ENCODE data around the gene DDR2. TPM values are rescaled to one million over a fixed set of nuclear protein-coding genes. Genes with fewer than 3 reads are reported as not detected.
A peak's percentile ranks its signal among the peaks of the same experiment; 100 is the strongest.

DDR2 gene
- total RNA-seq, 1 donor from 2014 or later = 3.9 TPM

DNA sequence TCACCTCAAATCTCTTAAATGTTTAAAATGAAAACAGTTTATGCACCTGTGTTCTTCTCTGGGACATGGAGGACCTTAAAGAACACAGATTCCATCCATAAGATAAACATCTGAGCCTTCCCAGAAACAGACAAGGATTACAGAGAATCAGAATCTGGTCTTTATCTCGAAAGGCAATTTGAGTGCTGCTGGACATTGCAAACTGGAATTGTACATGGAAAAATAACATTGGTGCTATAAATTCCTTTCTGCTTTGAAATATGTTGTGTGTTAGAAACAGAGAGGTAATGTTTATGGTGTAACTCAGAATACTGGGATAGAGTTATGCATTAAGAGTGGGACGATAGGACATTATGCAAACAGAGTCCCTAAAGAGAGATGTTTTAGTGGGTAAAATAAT lies 6.6 kb upstream of the DDR2 start:
- Mint-ChIP-seq H3K27me3 (ENCODE audit: low read depth) (no peaks in the 10 kb centered on the region), H3K9me3 (peaks cover 2% of the 10 kb centered on the region), H3K4me3 (no peak overlapping the region), H3K36me3 (ENCODE audit: low read depth) (no peaks in the 10 kb centered on the region), H3K27ac (ENCODE audit: unreplicated experiment) (no peak overlapping the region), H3K4me1 (no peaks in the 10 kb centered on the region)
- TF ChIP-seq, protein P1, sequence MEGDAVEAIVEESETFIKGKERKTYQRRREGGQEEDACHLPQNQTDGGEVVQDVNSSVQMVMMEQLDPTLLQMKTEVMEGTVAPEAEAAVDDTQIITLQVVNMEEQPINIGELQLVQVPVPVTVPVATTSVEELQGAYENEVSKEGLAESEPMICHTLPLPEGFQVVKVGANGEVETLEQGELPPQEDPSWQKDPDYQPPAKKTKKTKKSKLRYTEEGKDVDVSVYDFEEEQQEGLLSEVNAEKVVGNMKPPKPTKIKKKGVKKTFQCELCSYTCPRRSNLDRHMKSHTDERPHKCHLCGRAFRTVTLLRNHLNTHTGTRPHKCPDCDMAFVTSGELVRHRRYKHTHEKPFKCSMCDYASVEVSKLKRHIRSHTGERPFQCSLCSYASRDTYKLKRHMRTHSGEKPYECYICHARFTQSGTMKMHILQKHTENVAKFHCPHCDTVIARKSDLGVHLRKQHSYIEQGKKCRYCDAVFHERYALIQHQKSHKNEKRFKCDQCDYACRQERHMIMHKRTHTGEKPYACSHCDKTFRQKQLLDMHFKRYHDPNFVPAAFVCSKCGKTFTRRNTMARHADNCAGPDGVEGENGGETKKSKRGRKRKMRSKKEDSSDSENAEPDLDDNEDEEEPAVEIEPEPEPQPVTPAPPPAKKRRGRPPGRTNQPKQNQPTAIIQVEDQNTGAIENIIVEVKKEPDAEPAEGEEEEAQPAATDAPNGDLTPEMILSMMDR (conservative IDR thresholded peaks at IDR 0.05) = no peak
- DNase-seq (ENCODE audit: low read depth, low spot score) = no peak

DNA sequence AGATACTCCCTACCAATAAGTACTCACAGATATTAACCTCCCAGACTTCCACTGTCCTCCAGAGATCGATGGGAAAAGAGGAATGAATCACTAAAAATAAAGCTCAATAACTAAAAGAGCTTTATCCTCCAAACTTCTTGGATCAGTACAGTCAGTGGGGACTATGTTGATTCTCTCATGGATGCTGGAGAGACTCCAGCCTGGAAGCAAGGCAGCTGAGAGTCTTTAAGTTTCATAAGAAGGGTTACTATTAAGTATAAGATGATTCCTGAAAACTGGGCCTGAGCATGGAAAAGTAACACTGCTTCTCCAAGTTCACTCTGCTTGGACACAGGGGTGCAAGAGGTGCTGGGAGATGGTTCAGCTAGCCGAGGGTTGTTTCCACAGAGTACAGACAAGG lies 6.2 kb upstream of the DDR2 start:
- no peaks in the 10 kb centered on the region for H3K36me3 Mint-ChIP-seq (ENCODE audit: low read depth)
- H3K27ac Mint-ChIP-seq (ENCODE audit: unreplicated experiment) = no peak overlapping the region

DNA sequence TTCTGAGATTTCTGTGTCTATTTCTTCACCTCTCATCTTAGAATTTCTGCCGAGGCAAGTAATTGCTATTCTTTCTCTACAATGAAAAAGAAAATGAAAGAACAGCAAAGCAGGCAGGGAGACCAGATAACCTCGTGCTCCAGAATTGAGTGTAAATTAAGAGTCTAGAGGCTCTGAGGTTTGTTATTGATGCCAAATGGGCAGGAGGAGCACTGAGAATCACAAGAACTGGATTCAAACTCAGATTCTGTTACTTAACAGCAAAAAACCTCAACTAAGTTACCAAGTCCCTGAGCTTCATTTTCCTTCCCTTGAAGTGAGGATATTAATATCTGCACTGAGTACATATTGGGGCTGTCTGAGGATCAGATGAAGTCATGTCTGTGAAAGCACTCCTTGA lies 5.5 kb upstream of the DDR2 start:
- Mint-ChIP-seq H3K4me3 (no peak overlapping the region), H3K36me3 (ENCODE audit: low read depth) (no peaks in the 10 kb centered on the region), H3K9me3 (peaks cover 2% of the 10 kb centered on the region), H3K4me1 (peaks cover 3% of the 10 kb centered on the region), H3K27ac (ENCODE audit: unreplicated experiment) (no peak overlapping the region), H3K27me3 (ENCODE audit: low read depth) (no peaks in the 10 kb centered on the region)
- TF ChIP-seq, protein P1 (conservative IDR thresholded peaks at IDR 0.05) = no peak
- no peak for DNase-seq (ENCODE audit: low read depth, low spot score)

More for the DNA sequence above, 6.2 kb upstream of the DDR2 start:
- H3K9me3 Mint-ChIP-seq = peaks cover 2% of the 10 kb centered on the region
- no peaks in the 10 kb centered on the region for H3K27me3 Mint-ChIP-seq (ENCODE audit: low read depth)
- TF ChIP-seq, protein P1 (conservative IDR thresholded peaks at IDR 0.05) = no peak
- H3K4me1 Mint-ChIP-seq = no peaks in the 10 kb centered on the region
- H3K4me3 Mint-ChIP-seq = no peak overlapping the region
- DNase-seq (ENCODE audit: low read depth, low spot score) = no peak

DNA sequence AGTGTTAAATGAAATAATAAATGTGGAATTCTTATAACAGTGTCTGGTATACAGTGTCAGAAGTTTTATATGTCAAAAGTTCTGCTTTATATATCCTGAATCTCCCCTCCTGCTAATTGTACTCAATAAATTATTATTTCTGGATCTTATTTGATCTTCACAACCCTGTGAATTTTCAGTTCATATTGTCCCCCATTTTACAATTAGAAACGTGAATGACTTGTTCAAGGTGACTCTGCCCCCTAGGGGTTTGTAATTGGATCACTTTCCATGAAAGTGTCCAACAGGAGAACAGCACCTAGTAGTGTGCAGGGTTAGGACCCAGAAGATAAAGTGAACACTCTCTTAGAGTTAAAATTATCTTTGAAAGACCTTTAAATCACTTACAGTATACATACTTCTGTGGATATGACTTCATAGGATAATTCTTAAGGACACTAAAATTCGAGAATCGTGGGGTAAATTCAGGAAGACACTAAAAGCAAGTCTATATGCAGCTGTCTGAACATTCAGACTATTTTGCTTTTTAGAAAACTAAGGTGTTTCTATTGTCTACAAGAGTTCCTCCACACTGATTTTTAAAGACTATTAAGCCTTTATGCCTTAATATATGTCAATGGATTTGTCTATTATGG lies 4.5 kb upstream of the DDR2 start:
- Mint-ChIP-seq H3K4me3 (no peak overlapping the region), H3K36me3 (ENCODE audit: low read depth) (no peaks in the 10 kb centered on the region), H3K27me3 (ENCODE audit: low read depth) (no peaks in the 10 kb centered on the region), H3K27ac (ENCODE audit: unreplicated experiment) (no peak overlapping the region), H3K9me3 (peaks cover 2% of the 10 kb centered on the region), H3K4me1 (peaks cover 4% of the 10 kb centered on the region)
- TF ChIP-seq, protein P1 (conservative IDR thresholded peaks at IDR 0.05) = peak; percentile 64
- no peak for DNase-seq (ENCODE audit: low read depth, low spot score)

DNA sequence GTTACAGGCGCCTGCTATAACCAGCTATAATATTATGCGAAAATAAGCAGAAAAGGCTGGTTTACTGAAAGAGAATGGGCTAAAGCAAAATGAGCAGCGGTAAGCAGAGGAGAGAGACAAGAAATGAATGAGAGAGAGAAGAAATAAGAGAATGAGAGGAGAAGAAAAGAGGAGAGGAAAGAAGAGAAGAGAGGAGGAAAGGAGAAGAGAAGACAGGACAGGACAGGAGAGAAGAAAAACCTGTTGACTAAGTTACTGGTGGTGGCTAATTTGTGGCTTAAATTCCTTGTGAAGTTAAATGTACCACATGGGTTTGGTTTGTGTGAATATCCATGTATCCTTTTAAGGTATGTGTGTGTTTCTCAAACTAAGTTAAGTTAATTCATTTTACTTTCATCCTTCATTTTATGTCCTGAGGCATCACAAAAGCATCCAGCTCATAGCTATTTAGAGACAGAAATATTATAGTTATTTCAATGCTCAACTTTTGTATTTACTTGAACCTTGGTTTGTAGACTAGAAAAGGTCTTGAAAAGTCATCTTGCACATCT lies 3.1 kb upstream of the DDR2 start:
- H3K27me3 Mint-ChIP-seq (ENCODE audit: low read depth) = no peaks in the 10 kb centered on the region
- H3K9me3 Mint-ChIP-seq = peaks cover 2% of the 10 kb centered on the region
- no peaks in the 10 kb centered on the region for H3K36me3 Mint-ChIP-seq (ENCODE audit: low read depth)
- H3K27ac Mint-ChIP-seq (ENCODE audit: unreplicated experiment) = no peak overlapping the region
- no peak overlapping the region for H3K4me3 Mint-ChIP-seq
- DNase-seq (ENCODE audit: low read depth, low spot score) = no peak
- TF ChIP-seq, protein P1 (conservative IDR thresholded peaks at IDR 0.05) = no peak
- peaks cover 4% of the 10 kb centered on the region for H3K4me1 Mint-ChIP-seq

All from neural crest cell (in vitro differentiated cells).